NCI-H1436 (cell line): Measurements from ENCODE around the gene PHF21B.
"Not testable (repeated sequence)": the region's sequence is repeated elsewhere in the genome, so short reads cannot be mapped to it uniquely, and the experiment has no call there.

Source experiments
- DNase-seq: peaks from one replicate; lab custom pipeline; 2025; lab: John Stamatoyannopoulos, UW

The PHF21B gene

DNA sequence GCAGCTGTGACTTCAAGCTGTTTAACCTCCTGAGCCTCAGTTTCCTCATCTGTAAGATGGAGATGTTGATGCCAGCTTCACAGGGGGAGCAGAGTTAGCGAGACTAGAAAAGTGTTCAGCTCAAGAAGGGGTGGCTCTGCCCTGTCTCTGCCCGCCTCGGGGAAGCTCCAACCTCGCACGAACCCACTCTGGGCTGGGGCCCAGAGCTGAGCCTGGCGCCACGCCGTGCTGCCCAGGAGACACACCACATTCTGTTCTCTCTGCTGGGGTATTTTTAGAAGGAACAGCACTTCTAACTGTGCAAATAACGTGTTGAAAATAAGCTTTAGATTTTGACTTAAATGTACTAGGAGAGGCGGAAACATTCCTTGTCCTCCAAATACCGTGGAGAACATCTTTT, 74.1 kb downstream of the PHF21B start:
- DNase-seq = no peak

DNA sequence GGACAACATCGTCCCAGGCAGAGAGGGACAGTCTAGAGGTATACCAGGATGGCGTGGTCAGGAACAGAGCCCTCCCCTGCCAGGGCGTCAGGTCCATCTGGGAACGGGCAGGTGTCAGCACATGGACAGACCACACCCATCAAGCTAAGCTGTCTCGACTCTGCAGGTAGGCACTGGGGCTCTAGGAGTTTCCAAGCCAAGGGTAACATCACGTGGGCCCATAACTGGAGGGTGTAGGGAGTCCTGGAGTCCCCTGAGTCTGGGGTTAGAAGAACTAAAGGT, 75.4 kb downstream of the PHF21B start:
- DNase-seq = no peak

DNA sequence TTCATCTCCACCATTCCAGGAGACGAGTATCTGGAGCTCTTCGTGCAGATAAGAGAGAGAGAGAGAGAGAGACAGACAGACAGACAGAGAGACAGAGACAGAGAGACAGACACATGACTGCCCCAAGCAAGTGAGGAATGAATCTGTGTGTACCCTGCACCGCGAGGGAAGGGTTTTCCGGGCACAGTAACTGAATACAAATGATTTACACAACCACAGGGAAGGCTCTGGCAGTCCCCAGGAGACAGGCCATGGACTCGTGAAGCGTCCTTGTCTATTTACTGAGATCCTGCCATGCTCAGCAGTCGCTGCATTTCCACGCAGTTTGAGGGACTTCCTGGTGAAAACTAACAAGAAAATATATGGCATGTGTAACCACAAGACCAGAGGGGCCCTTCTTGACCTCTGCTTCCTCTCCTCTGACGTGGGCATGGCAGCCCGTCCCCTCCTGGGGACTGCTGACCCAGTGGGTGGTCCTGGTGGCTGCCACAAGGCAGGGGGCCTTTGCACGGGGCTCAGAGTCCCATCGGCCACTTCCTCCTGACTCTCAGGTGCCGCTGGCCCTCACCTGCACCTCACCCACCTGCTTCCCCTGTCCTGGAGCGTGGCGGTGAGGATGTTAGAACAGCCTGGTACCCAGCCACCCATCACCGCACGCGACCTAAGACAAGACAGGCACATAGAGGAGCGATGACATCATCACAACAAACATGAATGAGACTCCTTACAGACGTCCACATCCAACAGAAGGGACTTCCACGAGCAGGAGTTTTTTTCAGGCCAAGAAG, 75.9 kb downstream of the PHF21B start:
- no peak for DNase-seq

DNA sequence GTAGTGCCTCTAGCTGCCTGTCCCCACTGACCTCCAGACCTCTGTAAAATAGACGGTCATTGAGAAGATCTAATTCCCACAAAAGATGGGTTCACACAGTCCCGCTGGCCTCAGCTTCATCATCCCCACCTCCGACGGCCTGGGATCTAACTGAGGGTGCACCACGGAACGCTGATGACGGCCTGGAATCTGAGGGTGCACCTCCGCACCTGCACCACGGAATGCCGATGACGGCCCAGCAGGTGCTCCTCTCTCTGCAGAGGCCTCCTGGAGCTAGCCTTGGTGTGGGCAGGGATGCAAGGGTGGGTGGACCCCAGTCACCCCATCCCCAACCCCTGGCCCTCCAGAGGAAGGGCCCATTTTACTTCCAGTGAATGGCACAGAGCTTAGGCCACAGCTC, 77.3 kb downstream of the PHF21B start:
- no peak for DNase-seq

DNA sequence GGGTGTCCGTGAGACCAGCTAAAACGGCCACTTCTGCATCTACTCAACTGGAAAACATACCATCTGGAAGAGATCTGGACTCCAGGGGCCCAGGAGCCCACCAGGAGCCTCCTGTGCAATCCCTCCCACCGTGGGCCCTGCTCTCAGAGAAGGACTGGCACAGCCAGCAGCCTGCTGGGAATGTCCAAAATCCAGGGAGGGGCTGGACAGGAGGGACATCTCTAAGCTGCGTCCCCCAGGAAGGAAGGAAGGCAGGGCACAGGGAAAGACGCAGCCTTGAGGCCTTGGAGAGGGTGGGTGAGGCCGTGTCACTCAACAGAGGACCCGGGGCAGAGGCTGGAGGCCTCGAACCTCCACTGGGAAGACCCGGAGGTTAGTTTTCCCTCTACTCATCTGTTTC, 78.0 kb downstream of the PHF21B start:
- no peak for DNase-seq

DNA sequence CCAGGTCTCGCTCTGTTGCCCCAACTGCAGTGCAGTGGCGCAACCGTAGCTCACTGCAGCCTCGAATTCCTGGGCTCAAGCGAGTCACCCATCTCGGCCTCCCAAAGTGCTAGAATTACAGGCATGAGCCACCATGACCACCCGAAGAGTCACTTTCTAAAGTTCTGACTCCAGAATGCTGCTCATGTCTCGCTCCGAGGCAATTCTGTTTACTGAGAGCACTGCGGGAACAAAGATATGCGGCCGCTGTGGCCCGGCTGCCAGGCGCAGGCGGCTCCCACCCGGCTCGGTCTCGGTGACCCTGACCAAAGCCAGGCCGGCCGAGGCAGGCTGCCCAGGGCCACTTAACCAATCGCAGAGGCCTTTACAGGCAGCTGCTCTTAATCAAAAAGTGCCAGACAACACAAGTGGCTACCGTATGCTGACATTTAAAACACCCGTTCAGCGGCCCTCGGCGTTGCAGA, 78.7 kb downstream of the PHF21B start:
- DNase-seq = no peak

DNA sequence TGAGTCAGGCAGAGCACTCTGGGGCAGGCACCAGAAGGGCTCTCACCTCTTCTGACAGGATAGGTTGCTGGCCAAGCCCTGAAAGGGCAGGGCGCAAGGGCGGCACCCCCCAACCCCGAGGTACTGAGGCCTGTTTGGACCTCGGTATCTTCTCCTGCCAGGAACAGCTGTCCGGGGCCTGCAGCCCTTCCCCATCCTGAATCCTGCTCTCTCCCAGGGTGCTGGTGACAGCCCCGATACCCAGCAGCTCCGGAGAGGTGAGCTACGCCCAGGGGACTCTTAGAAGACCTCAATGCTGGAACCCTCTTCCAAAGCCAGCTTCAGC, 79.1 kb downstream of the PHF21B start:
- DNase-seq = no peak

DNA sequence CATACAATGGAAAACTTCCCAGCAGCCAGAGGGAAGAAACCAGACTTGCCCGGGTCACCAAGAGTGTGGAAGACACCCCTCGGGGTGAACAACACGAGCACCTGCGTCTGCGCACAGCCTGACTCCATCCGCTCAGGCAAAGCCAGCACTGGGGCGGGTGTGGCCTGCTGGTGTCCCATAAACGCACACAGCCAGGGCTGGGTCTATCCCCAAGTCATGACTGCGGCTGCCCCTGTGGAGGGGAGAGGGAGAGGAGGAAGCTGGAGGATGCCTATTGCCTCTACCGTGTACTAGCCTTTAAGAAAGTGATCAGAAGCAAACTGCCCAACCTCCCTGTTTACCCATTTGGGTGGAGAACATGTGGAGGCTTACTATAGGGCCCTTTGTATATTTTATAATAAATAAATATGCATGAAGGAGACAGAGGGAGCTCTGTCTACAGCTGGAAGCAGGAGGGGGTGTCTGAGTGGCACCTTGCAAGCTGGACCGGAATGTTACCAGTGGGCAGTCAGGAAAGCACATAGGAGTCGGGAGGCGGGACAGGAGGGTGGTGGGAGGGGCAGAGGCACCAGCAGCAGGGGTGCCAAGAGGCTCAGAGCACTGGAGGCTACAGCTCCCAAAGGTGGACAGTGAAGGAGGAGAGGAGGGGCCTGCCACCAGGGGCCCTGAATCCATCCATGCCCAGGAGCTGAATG, 79.6 kb downstream of the PHF21B start:
- no peak for DNase-seq

DNA sequence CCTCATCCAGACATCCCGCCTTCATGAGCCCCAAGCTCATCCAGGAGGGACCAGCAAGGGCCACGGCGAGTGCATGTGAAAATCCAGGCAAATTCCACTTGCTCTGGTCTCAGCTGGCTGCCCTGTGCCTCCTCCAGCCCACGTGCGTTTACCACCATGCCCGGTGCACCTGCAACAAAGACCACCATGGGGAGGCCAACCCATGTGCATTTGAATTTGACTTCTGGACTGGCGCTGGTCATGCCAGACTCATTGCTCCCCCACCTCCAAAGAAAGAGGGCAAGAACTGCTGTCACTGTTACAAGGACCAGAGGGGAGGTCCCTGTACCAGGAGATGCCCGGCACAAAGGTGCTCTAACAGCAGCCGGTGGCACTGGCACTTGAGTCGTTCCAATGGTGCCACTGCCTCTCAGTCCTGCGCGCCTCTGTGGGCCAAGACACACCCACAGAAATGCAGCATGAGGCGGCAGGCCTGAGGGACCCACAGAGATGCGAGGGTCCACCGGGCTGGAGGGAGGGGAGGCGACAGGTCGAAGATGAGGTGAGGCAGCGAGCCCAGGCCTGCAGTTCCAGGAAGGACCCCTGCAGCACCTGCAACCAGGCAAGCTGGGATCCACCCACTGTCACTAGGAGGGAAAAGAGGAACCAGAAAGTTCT, 80.3 kb downstream of the PHF21B start:
- DNase-seq = no peak

DNA sequence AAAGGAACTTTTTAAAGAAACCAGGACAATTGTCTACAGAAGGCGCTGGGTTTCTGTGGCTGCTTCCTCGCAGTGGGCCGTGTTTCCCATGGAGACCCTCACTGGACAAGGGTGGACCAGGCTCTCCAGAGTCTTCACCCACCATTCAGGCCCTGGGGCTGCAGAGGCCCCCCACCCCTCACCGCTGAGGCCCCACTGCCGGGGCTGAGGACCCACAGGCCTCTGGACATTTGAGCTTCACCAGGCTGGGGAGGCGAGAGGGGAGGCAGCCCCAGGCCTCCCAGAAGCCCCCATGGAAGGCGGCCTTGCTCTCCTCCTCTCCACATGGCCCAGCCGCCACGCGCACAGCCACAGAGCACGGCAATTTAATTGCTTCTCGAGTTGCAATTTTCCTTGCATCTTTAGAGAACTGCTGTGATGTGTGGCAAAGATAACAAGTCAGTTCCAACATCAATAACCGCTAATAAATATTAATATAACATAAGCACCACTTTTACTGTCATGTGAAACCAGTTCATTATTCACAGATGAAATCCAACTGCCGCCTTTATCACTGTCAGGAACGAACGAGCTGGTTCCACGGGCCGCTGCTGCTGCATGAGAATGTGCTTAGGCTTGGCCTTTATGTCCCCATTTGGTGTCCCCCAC, 81.0 kb downstream of the PHF21B start:
- DNase-seq = no peak

DNA sequence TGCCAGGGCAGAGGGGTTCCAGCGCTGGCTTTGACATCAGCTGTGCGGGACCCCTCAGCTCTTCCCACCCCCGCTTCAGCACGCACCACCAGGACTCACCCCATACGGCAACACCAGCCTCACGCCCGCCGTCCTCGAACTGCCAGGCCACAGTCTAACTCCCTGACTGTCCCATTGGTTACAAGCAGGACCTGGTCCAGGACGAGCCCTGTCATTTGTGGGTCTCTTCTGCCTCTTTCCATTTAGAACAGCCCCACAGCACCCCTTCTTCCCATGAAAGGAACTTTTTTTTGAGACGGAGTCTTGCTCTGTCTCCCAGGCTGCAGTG, 81.7 kb downstream of the PHF21B start:
- DNase-seq = no peak

DNA sequence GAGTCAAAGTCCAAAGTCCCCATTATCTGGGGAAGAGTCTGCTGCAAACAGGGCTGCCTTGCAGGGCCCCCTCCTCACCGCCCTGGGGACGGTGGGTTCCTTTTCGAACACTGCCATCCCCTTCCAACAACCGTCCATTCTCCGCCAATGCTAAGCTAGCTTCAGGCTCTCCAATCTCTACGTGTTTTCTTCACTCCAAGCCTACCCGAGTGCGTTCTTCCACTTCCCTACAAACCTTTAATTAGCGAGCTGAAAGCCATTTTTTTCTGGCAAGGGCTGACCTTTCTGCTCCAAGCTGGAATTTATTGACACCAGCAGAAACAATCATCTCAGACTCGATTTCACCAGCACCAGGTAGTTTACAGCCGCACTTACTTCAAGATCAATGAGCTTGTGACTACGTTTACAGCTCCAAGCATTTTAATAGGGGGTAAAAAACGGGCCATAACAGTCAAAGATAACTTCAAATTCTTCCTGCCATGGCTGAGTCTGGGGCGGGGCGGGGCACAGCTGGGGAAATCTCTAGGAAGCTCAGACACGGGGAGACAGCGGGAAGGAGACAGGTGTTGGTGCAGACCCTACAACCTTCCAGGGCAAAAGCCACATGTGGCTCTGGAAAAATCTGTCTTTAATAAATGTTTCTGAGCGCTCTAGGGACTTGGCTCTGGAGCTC, 82.2 kb downstream of the PHF21B start:
- DNase-seq = no peak

DNA sequence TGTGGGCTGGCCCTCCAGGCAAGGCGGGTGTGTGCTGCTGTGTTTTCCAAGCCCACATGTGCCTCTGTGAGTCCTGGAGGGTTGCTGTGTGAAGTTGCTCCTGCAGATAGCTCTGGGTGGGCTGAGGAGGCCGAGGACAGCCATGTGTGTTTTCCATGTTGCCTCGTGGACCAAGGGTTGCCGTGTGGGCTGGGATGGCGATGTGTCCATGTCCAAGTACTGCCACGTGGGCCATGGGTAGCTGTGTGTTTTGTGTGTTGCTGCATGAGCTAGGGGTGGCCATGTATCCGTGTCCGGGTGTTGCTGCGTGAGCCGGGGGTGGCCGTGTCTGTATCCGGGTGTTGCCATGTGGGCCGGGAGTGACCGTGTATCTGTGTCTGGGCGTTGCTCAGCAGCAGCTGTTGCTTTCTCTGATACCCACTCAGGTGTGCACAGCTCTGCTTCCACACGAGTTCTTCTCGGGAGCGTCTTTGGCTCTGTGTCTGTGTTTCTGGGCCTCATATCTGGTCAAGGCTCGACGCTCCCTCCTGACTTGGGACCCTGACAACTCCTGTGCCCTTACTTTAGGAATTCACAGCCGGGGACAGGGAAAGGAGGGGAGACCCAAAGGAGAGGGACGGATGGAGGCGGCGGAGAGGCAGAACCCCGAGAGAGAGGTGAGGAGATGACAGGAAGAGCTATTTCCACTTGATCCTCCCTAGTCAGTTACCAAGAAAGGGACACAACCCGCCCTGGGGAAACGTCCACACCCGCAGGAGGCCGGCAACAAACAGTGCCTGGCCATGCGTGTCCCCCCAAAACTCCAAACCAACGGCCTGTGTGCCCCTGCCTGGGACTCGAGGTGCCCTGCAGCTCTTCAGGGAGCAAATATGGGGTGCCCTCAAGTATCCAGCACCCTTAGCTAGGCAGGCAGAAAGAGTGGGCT, 83.1 kb downstream of the PHF21B start:
- DNase-seq = no peak

DNA sequence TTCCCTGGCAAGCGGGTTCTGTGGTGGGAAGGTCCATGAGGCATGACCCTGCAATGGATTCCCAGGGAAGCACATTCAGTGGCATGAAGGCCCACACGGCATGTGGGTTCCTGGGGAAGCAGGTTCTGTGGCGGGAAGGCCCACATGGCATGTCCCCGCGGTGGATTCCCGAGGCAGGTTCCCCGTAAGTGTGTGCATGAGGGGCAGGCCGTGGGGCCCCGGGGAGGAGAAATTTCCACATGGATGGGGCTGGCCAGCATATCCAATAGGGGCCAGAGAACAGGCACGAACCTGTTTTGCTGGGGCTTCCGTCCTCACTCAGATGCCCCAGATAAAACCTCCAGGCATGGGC, 83.7 kb downstream of the PHF21B start:
- DNase-seq = no peak

DNA sequence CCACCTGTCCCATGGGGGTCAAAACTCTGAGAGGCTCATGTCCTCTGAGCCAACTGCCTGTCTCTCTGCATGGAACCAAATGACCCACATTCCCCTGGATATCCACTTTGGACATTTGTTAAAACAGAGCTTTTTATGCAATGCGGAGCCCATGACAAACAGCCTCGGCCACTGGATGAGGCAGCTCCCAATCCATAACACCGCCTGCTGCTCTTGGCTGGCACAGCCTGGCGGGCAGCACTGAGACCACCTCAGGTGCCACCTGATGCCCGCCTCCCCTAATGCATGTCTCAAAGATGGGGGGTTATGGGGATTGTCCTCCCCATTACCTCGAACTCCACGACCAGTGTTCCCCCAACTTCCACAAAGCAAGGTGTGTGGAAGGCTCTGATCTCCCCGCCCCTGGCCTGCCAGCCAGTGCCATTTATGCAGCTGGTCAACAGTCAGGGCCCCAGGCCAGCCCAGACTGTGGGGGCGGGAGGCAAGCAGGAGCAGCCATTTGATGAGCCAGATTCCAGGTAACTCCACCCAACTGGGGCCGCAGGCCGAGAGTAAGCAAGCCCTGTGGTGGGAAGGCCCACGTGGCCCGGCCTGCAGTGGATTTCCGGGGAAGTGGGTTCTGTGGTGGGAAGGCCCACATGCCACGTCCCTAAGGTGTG, 84.2 kb downstream of the PHF21B start:
- no peak for DNase-seq

DNA sequence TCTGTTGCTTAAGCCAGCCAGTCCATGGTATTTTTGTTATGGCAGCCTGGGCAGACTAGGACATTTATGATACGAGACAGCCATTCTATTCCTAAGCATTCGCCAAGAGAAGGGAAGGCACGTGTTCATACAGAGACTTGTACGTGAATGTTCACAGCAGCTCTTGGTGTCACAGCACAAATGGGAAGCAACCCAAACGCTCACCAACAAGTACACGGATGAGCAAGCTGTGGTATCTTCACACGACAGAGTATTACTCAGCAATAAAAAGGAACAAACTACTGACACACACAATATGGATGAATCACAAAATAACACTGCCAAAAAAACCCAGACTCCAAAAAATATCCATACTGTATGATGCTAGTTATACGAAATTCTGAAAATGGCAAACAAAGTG, 85.1 kb downstream of the PHF21B start:
- DNase-seq = no peak

DNA sequence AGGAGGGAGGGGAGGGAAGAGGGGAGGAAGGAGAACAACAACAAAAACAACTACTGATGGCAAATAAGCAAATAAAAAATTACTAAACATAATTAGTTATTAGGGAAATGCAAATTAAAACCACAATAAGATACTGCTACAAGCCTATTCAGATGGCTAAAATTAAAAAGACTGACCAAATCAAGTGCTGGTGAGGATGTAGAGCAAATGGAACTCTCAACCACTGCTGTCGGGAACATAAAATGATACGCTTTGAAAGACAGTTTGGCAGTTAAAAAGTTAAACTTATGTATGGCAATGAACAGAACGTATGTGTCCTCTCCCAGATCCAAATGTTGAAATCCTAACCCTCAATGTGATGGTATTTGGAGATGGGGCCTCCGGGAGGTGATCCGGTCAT, 85.7 kb downstream of the PHF21B start:
- no peak for DNase-seq

DNA sequence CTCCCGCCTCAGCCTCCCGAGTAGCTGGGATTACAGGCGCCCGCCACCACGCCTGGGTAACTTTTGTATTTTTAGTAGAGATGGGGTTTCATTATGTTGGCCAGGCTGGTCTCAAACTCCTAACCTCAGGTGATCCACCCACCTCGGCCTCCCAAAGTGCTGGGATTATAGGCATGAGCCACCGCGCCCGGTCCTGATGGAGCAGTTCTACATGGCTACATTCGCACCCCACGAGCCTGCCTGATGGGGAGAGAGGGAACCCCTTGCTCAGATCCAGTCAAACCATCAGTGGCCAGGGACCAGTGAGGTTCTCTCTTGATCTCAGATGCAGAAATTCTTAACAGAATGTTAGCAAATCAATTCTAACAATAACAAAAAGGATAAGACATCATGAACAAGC, 88.0 kb downstream of the PHF21B start:
- DNase-seq = not testable (repeated sequence)

DNA sequence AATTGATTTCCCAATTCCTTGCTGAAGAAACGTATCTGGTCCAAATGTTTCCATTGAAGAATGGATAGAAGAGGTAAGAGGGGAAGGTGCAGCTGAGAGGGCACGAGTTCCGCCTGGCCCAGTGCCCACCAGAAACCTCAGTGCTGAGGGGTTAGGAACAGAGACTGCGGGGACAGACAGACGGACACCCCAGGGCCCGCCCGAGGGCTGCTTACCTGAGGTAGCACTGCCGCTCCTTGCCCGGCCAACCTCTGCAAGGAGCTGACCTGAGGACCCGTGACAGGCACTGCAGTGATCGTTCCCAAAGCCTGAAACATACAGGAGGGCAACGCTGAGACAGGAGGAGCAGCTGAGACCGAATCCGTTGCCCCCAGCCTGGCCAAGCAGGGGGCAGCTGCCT, 89.6 kb downstream of the PHF21B start:
- no peak for DNase-seq

DNA sequence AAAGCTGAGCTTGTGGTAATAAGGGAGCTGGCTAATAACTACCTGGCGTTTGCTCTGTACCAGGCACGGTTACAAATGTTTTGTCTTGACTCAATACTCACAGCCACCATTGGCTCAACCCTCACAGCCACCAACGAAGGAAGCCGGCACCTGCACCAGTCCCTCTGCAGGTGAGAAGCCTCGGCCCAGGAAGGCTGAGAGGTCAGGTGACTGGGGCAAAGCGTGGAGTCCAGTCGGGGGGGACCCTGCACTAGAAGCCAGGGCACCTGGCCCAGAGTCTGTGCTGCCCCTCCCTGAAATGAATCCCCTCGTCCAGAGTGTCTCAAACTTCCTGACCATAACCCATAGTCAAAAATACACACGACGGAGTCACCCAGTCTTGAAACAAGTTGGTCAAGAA, 90.1 kb downstream of the PHF21B start:
- no peak for DNase-seq

DNA sequence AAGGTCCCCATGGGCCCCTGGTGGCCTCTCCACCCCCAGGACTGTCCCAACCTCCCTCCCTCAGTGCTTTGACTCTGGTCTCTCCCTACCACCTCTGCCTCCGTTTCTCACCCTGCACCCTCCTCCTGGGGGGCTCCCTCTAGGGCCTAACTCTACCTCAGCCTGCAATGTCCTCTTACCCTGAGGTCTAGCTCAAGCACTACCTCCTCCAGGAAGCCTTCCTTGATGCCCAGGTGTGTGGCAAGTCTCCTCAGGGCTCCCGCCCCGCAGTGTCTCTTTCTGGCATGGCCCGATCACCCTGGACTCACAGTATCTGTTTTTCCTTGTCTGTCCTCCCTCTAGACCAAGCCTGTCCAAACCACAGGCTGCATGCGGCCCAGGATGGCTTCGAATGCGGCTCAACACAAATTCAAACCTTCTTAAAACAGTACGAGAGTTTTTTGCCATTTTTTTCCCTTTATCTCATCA, 90.8 kb downstream of the PHF21B start:
- DNase-seq = no peak
